Jurkat, Clone E6-1 (cell line): Measurements from ENCODE around the gene GRB2. TPM values are rescaled to one million over a fixed set of nuclear protein-coding genes. Genes with fewer than 3 reads are reported as not detected.
"Not testable (repeated sequence)": the region's sequence is repeated elsewhere in the genome, so short reads cannot be mapped to it uniquely, and the experiment has no call there.

Experiments
- DNase-seq: peaks from one replicate; pipeline ENCODE4 v3.0.0-alpha.2; 2011; ENCODE audit warnings: low read depth, low spot score
- H3K4me3 ChIP-seq: 2 replicates; pipeline ENCODE4 v1.5.1; 2011; ENCODE audit warnings: mild to moderate bottlenecking, low read length, control low read depth, moderate library complexity
- polyA plus RNA-seq: library from polyadenylated mRNA; unstranded; fragments of >200 nt; gene quantifications from one replicate; pipeline ENCODE4 v1.2.1, GENCODE V29; 2012; ENCODE audit warnings: missing spikeins; ENCODE audit not compliant: insufficient read length, insufficient read depth

Gene GRB2
- 134 TPM for polyA plus RNA-seq

GRCh38 chr17:75405365-75406221, at the start of gene GRB2:
Gene GRB2, minus strand, starts transcription at chr17:75405678. Its CDS starts 12,050 bp downstream, at chr17:75393628.
- DNase-seq = peak; percentile 93
- H3K4me3 ChIP-seq = peak within 1 kb of the TSS; percentile 92

DNA sequence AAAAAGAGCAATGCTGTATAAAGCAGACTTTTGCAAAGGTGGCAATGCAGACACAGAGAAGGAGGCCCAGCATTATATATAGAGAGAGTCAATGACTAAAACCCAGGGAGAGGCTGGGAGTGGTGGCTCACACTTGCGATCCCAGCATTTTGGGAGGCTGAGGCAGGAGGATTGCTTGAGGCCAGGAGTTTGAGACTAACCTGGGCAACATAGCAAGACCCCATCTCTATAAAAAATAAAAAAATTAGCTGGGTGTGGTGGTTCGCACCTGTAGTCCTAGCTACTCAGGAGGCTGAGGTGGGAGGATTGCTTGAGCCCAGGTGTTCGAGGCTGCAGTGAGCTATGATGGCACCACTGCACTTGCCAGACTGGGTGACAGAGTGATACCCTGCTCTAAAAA, 49.2 kb upstream of the GRB2 start:
- not testable (repeated sequence) for DNase-seq, H3K4me3 ChIP-seq

GRCh38 chr17:75454193-75454592, 48.7 kb upstream of the GRB2 start:
- no peak overlapping the region for H3K4me3 ChIP-seq
- no peak for DNase-seq

DNA sequence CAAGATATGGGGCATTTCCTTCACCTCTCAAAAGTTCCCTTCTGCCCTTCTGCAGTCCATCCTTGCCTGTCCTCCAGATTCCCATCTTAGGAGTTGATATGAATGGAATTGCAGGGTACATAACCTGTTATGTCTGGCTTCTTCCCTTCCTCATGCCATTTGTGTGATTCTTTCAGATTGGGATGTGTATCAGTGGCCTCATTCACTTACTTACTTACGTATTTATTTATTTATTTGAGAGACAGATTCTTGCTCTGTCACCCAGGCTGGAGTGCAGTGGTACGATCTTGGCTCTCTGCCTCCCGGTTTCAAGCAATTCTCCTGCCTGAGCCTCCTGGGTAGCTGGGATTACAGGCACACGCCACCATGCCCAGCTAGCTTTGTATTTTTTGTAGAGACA, 44.8 kb upstream of the GRB2 start:
- H3K4me3 ChIP-seq = no peak overlapping the region

GRCh38 chr17:75447951-75448856, 42.7 kb upstream of the GRB2 start:
- no peak overlapping the region for H3K4me3 ChIP-seq
- DNase-seq = no peak

More for the DNA sequence above, 44.8 kb upstream of the GRB2 start:
- no peak for DNase-seq

- DNase-seq, H3K4me3 ChIP-seq: not testable (repeated sequence)
Observed at GRCh38 chr17:75445896-75446295, 40.4 kb upstream of the GRB2 start.

- DNase-seq = no peak
- H3K4me3 ChIP-seq = no peak overlapping the region
Observed at GRCh38 chr17:75445296-75445695, 39.8 kb upstream of the GRB2 start.

DNA sequence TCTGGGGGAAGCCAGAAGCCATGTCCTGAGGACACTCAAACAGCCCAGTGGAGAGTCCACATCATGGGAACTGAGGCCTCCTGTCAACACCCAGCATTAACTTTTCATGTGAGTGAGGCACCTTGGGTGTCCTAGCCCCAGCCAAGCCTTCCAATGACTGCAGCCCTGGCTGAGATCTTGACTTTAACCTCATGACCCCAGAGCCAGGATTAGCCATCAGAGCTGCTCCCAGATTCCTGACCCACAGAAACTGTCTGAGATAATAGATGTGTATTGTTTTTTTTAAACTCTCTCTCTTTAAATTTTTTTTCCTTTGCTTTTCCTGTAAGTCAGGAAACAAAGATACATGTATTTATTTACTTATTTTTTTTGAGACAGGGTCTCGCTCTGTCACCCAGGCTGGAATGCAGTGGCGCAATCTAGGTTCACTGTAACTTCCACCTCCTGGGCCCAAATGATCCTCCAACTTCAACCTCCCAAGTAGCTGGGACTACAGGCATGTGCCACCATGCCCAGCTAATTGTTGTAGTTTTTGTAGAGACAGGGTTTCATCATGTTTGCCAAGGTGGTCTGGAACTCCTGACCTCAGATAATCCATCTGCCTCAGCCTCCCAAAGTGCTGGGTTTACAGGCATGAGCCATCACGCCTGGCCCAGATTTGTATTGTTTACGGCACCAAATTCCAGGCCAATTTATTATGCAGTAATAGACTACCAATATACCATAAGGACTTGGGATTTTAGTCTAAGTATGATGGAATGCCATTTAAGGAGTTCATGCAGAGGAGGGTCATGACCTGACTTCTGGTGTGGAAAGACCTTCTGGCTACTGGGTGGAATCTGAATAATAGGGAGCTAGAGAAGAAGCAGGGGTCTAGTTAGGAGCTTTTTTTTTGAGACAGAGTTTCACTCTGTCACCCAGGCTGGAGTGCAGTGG, 37.0 kb upstream of the GRB2 start:
- no peak overlapping the region for H3K4me3 ChIP-seq
- no peak for DNase-seq

- H3K4me3 ChIP-seq = no peak overlapping the region
- no peak for DNase-seq
Observed at GRCh38 chr17:75440738-75441448, 35.4 kb upstream of the GRB2 start.

- no peak overlapping the region for H3K4me3 ChIP-seq
Observed at GRCh38 chr17:75439287-75439686, 33.8 kb upstream of the GRB2 start.

GRCh38 chr17:75437404-75437803, 31.9 kb upstream of the GRB2 start:
- not testable (repeated sequence) for H3K4me3 ChIP-seq, DNase-seq

More at GRCh38 chr17:75439287-75439686, 33.8 kb upstream of the GRB2 start:
- DNase-seq = no peak

DNA sequence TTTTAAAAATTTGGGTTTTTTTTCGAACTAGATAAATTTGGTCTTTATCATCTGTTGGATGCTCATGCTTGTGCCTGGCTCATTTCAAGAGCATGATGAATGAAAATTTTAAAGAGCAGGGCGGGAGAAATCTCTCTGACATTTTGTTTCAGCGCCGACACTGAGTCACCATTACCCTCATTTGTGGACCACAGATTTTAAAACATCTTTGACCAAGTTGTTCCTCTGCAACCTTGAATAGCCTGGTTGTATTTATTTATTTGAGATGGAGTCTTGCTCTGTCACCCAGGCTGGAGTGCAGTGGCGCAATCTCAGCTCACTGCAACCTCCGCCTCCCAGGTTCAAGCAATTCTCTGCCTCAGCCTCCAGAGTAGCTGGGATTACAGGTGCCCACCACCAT, 29.0 kb upstream of the GRB2 start:
- H3K4me3 ChIP-seq, DNase-seq: not testable (repeated sequence)

DNA sequence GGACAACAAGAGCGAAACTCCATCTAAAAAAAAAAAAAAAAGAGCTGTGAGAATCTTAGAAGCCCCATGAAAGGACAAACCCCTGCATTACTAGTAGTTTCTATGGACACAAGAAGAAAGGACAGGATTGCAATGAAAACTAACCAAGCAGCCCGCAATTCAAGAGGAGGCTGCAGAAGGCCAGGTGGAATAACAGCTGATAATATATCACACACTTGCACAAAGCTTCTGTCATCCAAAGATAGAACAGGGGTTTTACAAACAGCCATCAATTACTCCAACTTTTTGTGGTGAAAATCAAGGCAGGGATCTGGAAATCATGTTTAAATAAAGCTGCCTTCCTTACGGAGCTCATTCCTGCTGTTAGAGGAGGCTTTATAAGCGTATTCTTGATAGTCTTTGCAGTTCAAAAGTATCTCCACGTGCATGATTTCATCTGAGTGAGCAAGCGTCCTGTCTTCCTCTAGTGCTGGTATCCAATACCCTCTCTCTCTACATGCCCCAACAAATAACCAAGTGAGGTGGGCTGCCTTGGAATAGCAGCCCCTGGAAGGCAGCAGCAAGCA, 27.8 kb upstream of the GRB2 start:
- H3K4me3 ChIP-seq = no peak overlapping the region
- DNase-seq = no peak

DNA sequence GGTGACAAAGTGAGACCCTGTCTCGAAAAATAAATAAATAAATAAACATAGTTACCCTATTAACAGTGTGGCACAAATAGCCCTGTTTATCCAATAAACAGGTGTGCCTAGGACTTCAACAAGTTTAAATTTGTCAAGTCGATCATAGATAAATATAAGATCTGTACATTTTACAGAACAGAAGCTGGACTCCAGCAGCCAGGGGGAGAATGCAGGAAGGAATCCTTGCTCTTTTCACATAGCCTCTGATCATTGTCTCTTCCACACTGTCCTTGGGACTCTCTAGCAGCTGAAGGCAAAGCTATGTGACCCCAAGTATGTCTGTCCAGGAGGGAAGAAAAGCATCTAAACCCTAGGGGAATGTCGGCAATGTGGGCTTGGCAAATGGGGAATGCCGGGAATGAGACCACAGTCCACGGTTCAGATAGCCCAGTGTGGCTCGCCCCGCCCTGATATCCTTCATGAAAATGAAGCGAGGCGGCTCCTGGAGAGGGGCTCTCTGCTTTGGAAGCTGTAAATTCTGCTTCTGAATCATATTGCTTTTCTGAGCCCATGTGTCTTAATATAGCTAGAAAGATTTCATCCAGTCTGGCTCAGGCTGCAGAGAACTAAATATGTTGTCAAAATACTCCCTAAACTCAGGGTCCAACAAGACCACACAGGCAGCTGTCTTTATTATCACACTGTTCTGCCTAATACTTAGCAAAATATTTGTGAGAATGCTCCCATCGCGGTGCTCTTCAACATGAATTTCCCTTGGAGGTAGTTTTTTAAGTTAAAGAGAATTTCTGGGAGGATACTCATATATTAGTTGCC, 24.9 kb upstream of the GRB2 start:
- no peak overlapping the region for H3K4me3 ChIP-seq
- no peak for DNase-seq

GRCh38 chr17:75428543-75429469, 23.3 kb upstream of the GRB2 start:
- no peak for DNase-seq

GRCh38 chr17:75418531-75418930, 13.1 kb upstream of the GRB2 start:
- H3K4me3 ChIP-seq = no peak overlapping the region
- DNase-seq = no peak

More at GRCh38 chr17:75428543-75429469, 23.3 kb upstream of the GRB2 start:
- H3K4me3 ChIP-seq = no peak overlapping the region
